Activated naive CD4-positive, alpha-beta T cell treated with anti-CD3 and anti-CD28 coated beads for 36 hours (primary cell): ENCODE results near the gene SESN1. TPM values are rescaled to one million over a fixed set of nuclear protein-coding genes. Genes with fewer than 3 reads are reported as not detected.
"Not testable (repeated sequence)": the region's sequence is repeated elsewhere in the genome, so short reads cannot be mapped to it uniquely, and the experiment has no call there.

Experiments used
- CTCF ChIA-PET: fragments of 350-600 bp; sonication (Branson Sonifier 250); formaldehyde crosslinking; loops from one replicate; lab custom pipeline; 2021; ENCODE audit warnings: antibody characterized with exemption; lab: Charles Lee
- DNase-seq: peaks from one replicate; pipeline ENCODE4 v3.0.0-alpha.2; 2020
- H3K27ac Mint-ChIP-seq: one replicate; pipeline ENCODE4 v1.8.0; 2021; ENCODE audit warnings: mild to moderate bottlenecking, mixed read lengths
- H3K27me3 Mint-ChIP-seq: one replicate; pipeline ENCODE4 v1.8.0; 2021; ENCODE audit warnings: low read depth, mixed read lengths
- H3K36me3 Mint-ChIP-seq: one replicate; pipeline ENCODE4 v1.8.0; 2021; ENCODE audit warnings: low read depth, mixed read lengths
- H3K4me1 Mint-ChIP-seq: one replicate; pipeline ENCODE4 v1.8.0; 2021; ENCODE audit warnings: low read depth, mixed read lengths
- H3K4me3 Mint-ChIP-seq: one replicate; pipeline ENCODE4 v1.8.0; 2021; ENCODE audit warnings: mild to moderate bottlenecking, moderate library complexity, mixed read lengths
- H3K9me3 Mint-ChIP-seq: one replicate; pipeline ENCODE4 v1.8.0; 2021; ENCODE audit warnings: mixed read lengths
- intact Hi-C: fragments of 100-400 bp; cut with micrococcal nuclease; formaldehyde crosslinking; loops from one replicate; pipeline ENCODE4 v1.15.1; 2023
- total RNA-seq, 2 experiments: library from RNA; stranded (reverse); gene quantifications; one replicate each; pipeline ENCODE4 v1.2.3, GENCODE V29; 2021

SESN1 gene
- total RNA-seq, 2 experiments from 2014 or later: 34.0 to 35.0 TPM

DNA sequence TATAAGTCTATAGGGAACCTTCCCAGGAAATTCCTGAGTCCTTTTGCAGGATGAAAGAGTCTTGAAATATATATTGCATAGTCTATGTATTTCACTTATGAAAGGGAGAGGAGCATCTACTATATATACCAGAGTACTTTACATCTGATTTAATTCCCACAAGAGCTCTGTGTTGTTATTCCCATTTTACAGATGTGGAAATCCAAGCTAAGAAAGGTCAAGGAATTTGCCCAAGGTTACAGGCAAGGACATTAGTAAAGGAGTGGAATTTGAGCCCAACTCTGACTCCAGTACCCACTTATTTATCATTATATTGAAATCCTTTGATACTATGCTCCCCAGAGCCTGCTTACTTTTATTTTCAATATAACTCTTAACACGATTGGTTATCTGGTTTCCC, 2.6 kb downstream of the SESN1 start:
- H3K4me1 Mint-ChIP-seq: peaks cover 38% of the 10 kb centered on the region
- intact Hi-C loops: loop anchor here (10.0 kb wide), 2 partner anchors 457 to 827 kb away; partner anchors contain the start of gene SNX3
- peak overlapping the region; percentile 54 for H3K4me3 Mint-ChIP-seq
- no peaks in the 10 kb centered on the region for H3K36me3 Mint-ChIP-seq
- DNase-seq: no peak
- no peaks in the 10 kb centered on the region for H3K9me3 Mint-ChIP-seq
- no peak overlapping the region for H3K27ac Mint-ChIP-seq
- H3K27me3 Mint-ChIP-seq: no peaks in the 10 kb centered on the region
- CTCF ChIA-PET: interaction anchor here (0.6 kb wide), 1 partner anchor 387 kb away, joined by 3 read pairs; no protein-coding TSS in a partner anchor

DNA sequence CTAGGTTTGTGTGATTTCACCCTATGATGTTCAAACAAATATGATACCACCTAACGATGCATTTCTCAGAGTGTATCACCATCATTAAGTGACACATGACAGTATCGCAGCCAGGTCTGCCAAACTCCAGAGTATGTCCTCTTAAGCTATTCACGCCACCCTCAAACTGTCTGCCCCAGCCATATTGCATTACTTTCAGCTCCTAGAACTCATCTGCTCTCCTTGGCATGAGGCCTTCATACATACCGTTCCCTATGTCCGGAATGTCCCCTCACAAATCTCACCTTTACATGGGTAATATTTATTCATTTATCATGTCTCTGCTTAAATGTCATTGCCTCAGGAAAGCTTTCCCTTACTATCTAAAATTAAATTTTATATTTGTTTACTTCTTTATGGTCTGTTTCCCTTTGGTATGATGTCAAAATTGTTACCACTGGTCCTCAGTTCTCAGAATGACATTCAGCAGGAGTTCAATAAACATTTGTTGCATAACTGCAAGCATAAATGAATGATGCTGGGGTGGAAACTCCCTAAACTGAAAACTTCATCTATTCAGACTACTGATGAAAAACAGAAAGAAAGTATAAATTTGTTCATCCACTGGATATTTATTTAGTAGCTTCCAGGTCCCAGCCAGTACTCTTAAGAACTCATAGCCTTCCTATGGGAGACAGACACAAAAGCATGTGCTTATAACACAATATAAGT, 3.2 kb downstream of the SESN1 start:
- Mint-ChIP-seq H3K27me3 (no peaks in the 10 kb centered on the region), H3K36me3 (no peaks in the 10 kb centered on the region), H3K27ac (no peak overlapping the region), H3K9me3 (no peaks in the 10 kb centered on the region), H3K4me1 (peaks cover 34% of the 10 kb centered on the region), H3K4me3 (peak overlapping the region; percentile 40)
- no peak for DNase-seq
- intact Hi-C loops: loop anchor here (10.0 kb wide), 2 partner anchors 457 to 827 kb away; partner anchors contain the start of gene SNX3
- CTCF ChIA-PET: interaction anchor here (0.6 kb wide), 1 partner anchor 386 kb away, joined by 3 read pairs; no protein-coding TSS in a partner anchor

DNA sequence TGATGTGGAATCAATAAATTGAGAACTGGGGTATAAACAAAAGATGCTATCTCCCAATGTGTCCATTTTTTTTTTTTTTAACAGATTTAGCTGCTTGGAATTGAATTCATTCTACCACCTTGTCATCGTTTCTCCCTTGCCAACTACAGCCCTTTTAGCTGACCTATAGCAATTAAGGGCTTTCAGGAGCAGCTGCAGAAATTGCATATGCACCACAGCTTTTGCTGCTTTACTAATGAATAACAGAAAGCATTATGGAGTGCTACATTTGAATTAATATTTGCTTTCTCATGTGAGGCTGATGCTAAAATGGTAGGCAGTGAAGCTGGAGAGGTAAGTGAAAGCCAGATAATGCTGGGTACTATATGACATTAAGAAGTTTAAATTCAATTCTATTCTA, 5.7 kb downstream of the SESN1 start:
- Mint-ChIP-seq H3K9me3 (no peaks in the 10 kb centered on the region), H3K4me3 (no peak overlapping the region)

DNA sequence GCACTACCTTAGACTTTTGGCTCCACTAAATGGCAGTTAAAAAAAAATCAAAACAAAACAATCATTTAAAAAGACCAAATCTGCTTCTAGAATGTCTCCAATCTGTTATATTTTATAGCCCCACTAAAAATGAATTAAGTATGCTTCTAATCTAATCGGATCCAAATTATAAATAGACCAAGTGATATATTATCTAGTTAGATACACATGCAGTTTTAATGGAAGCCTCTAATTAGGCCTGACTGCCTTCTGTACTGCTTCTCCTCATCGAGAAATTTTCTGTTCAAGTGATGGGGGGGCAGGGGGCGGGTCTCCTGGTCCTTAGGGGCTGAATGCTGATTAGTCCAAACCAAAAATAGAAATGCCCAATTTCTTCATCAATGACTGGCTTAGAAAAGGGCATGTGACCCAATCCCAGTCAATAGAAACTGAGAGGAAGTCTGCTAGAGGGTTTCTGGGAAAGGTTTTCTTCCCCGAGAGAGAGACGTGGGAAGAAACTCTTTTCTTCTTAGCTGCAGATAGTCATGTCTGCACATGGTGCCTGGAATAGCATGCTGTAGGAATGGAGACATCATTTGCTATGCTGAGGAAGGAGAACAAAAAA, 6.9 kb downstream of the SESN1 start:
- DNase-seq: no peak
- Mint-ChIP-seq H3K9me3 (no peaks in the 10 kb centered on the region), H3K4me3 (no peak overlapping the region), H3K4me1 (peaks cover 25% of the 10 kb centered on the region), H3K36me3 (no peaks in the 10 kb centered on the region), H3K27ac (no peak overlapping the region), H3K27me3 (no peaks in the 10 kb centered on the region)
- intact Hi-C loops: no loop called here
- CTCF ChIA-PET: interaction anchor here (0.8 kb wide), 1 partner anchor 14 kb away, joined by 4 read pairs; no protein-coding TSS in a partner anchor

More for the DNA sequence above, 5.7 kb downstream of the SESN1 start:
- Mint-ChIP-seq H3K36me3 (no peaks in the 10 kb centered on the region), H3K27ac (no peak overlapping the region), H3K4me1 (peaks cover 29% of the 10 kb centered on the region), H3K27me3 (no peaks in the 10 kb centered on the region)
- CTCF ChIA-PET: no interaction called here
- no peak for DNase-seq
- intact Hi-C loops: no loop called here

DNA sequence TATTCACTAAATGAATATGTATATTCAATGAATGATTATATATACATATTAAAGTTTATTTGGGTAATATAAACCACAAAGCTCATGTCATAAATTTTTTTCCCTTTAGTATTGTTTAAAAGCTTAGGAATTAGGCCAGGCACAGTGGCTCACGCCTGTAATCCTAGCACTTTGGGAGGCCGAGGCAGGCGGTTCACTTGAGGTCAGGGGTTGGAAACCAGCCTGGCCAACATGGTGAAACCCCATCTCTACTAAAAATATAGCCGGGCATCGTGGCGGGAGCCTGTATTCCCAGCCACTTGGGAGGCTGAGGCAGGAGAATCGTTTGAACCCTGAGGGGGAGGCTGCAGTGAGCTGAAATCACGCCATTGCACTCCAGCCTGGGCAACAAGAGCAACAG, 10.5 kb downstream of the SESN1 start:
- DNase-seq, CTCF ChIA-PET: not testable (repeated sequence)

DNA sequence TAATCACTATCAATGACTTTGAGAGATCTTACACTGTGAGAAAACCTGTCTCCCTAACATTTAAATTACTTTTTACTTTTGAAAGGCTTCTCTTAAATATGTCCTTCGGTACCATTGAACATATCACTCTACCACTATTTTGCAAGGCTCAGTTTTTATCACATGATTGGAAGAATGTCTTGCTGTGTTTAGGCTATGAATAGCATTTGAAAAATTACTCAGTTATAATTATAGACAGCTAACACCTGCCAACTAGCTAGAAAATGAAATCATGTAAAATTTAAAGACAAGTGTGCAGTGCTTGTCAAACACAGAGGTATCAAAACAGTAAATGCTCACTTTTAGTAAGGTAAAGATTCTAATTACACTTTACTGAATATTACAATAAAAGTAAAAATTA, 11.0 kb downstream of the SESN1 start:
- Mint-ChIP-seq H3K4me3 (no peak overlapping the region), H3K9me3 (no peaks in the 10 kb centered on the region), H3K27me3 (no peaks in the 10 kb centered on the region), H3K4me1 (peaks cover 3% of the 10 kb centered on the region), H3K27ac (no peak overlapping the region), H3K36me3 (peaks cover 1% of the 10 kb centered on the region)
- intact Hi-C loops: no loop called here
- CTCF ChIA-PET: no interaction called here
- no peak for DNase-seq

More for the DNA sequence above, 10.5 kb downstream of the SESN1 start:
- H3K36me3 Mint-ChIP-seq, H3K9me3 Mint-ChIP-seq, H3K4me1 Mint-ChIP-seq, H3K27me3 Mint-ChIP-seq, H3K4me3 Mint-ChIP-seq, intact Hi-C loops, H3K27ac Mint-ChIP-seq: not testable (repeated sequence)

DNA sequence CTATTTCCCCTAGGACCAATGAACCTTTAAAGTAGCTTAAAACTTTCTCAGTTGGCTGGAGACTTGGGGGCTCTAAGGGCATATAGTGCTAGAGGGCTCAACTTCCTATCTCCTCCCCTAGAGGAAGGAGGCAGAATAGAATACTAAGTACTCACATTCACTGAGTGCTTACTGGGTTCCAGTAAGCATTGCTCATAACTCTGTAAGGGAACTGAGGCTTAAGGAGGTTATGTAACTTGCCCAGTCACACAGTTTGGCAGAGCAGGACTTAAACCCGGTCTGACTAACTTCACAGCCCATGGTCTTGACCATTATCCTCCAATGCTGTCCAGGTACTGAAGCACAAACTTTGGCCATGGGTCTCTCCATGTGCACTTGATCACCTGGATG, 12.5 kb downstream of the SESN1 start:
- no peaks in the 10 kb centered on the region for H3K27me3 Mint-ChIP-seq
- CTCF ChIA-PET: interaction anchor here (1.7 kb wide), 1 partner anchor 9 kb away, joined by 7 read pairs; no protein-coding TSS in a partner anchor
- H3K4me1 Mint-ChIP-seq: peaks cover 3% of the 10 kb centered on the region
- intact Hi-C loops: no loop called here
- H3K4me3 Mint-ChIP-seq: no peak overlapping the region
- H3K9me3 Mint-ChIP-seq: no peaks in the 10 kb centered on the region
- H3K27ac Mint-ChIP-seq: no peak overlapping the region
- no peak for DNase-seq
- peaks cover 1% of the 10 kb centered on the region for H3K36me3 Mint-ChIP-seq

DNA sequence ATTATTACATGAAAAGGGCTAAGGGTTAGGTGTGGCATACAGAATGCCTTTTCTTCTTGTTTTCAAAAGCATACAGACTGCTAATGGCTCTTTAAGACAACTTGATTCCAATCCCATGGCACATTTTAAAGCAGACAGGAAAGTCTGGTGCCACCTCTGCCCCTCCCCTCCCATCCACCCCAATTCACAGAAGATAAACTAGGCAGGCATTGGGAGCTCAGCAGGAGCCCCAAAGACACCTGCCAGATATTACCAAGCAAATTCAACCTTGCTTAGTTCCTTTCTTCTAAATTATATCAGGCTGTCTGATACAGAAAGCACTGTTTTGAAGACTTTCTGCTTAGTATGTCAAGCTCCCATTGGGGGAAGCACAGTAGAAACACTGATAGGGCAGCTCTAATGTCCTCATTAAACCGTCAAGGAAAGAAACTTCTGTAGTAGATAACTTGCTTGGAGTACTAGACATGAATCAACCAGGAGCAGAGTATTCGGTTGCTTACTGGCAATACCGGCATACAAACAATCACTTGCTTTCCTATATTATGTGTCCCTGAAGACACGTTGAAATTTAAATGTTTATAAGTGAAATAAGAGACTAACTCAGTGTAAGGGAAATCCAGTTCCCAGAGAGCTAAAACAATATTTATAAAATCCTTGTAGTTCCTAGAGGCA, 13.0 kb downstream of the SESN1 start:
- CTCF ChIA-PET: interaction anchor here (1.7 kb wide), 1 partner anchor 9 kb away, joined by 7 read pairs; no protein-coding TSS in a partner anchor
- Mint-ChIP-seq H3K4me1 (peaks cover 3% of the 10 kb centered on the region), H3K36me3 (peaks cover 1% of the 10 kb centered on the region), H3K9me3 (no peaks in the 10 kb centered on the region), H3K4me3 (no peak overlapping the region), H3K27me3 (no peaks in the 10 kb centered on the region), H3K27ac (no peak overlapping the region)
- DNase-seq: no peak
- intact Hi-C loops: no loop called here

DNA sequence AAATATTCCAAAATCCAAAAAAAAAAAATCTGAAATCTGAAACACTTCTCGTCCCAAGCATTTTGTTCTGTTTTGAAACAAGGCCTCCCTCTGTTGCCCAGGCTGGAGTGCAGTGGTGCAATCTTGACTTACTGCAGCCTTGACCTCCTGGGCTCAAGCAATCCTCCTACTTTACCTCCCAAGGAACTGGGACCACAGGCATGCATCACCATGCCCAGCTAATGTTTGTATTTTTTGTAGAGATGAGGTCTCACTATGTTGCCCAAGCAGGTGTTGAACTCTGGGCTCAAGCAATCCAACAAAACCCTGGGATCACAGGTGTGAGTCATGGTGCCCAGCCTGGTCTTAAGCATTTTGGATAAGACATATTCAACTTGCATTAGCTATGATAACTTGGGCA, 13.6 kb downstream of the SESN1 start:
- H3K27me3 Mint-ChIP-seq: no peaks in the 10 kb centered on the region
- peaks cover 3% of the 10 kb centered on the region for H3K4me1 Mint-ChIP-seq
- DNase-seq: no peak
- no peak overlapping the region for H3K27ac Mint-ChIP-seq
- H3K9me3 Mint-ChIP-seq: no peaks in the 10 kb centered on the region
- peaks cover 1% of the 10 kb centered on the region for H3K36me3 Mint-ChIP-seq
- H3K4me3 Mint-ChIP-seq: no peak overlapping the region
- intact Hi-C loops: no loop called here
- CTCF ChIA-PET: interaction anchor here (1.7 kb wide), 1 partner anchor 8 kb away, joined by 7 read pairs; no protein-coding TSS in a partner anchor

DNA sequence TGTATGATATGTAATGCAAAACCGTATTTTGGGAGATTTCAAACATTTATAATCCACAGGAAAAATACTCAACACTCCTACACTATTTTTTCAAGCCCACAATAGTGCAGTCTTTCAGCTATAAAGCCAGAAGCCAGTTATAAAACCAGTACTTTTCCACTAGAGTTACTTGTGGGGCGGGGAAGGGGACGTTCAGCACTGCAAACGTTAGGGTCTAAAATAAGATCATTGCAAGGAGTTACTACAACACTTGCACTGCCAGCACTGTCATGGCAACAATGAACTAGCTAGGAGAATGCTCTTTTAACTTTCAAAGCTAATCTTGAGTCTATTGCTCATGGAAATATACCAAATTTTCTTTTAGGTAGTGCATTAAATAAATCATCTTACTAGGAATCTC, 14.7 kb downstream of the SESN1 start:
- intact Hi-C loops: no loop called here
- H3K27ac Mint-ChIP-seq: no peak overlapping the region
- CTCF ChIA-PET: no interaction called here
- peaks cover 1% of the 10 kb centered on the region for H3K36me3 Mint-ChIP-seq
- peaks cover 3% of the 10 kb centered on the region for H3K4me1 Mint-ChIP-seq
- H3K9me3 Mint-ChIP-seq: no peaks in the 10 kb centered on the region
- H3K27me3 Mint-ChIP-seq: no peaks in the 10 kb centered on the region
- DNase-seq: no peak
- no peak overlapping the region for H3K4me3 Mint-ChIP-seq

DNA sequence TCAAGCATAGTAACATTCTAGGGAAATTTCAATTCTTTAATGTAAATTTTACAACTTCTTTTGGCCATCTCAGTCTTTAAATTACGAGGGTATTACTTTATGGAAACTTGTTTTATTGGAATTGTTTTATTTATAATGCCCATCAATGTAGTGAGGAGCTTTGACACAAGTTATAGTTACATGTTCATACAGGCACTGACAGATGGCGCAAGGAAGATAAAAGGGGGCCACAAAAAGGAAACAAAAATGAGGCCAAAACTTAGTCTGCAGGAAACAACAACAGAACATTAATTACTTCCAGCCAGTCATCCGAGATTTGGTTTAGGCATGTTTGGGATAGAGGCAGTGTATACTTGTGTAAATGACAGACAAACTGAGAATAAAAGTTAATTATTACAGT, 18.3 kb downstream of the SESN1 start:
- Mint-ChIP-seq H3K27me3 (no peaks in the 10 kb centered on the region), H3K4me3 (no peak overlapping the region), H3K27ac (no peak overlapping the region), H3K4me1 (peaks cover 11% of the 10 kb centered on the region), H3K36me3 (no peaks in the 10 kb centered on the region), H3K9me3 (no peaks in the 10 kb centered on the region)
- DNase-seq: no peak
- CTCF ChIA-PET: interaction anchor here (0.9 to 1.0 kb wide), 2 partner anchors 132 to 535 kb away, joined by 3 read pairs; no protein-coding TSS in a partner anchor
- intact Hi-C loops: no loop called here

DNA sequence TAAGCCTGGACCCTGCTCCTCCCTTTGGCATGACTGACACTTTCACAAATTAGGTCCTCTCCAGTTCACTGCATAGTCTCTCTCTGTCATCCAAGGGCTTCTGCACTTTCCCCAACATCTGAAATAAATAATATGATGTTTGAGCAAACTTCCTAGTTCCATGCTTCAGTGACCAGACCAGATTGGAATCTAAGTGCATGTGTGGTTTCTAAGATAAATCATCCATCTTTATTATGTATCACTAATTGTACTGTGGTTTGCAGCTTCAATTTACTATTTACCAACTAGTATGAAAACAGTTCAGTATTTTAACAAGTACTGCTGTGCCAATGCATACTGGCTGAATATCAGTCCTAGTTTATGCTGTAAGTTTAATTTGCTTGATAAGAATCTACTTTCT, 18.7 kb downstream of the SESN1 start:
- Mint-ChIP-seq H3K27ac (no peak overlapping the region), H3K4me1 (peaks cover 16% of the 10 kb centered on the region), H3K4me3 (no peak overlapping the region), H3K9me3 (no peaks in the 10 kb centered on the region), H3K27me3 (no peaks in the 10 kb centered on the region), H3K36me3 (no peaks in the 10 kb centered on the region)
- CTCF ChIA-PET: interaction anchor here (0.9 to 1.8 kb wide), 4 partner anchors 132 to 534 kb away, joined by 3 to 6 read pairs (median 4); no protein-coding TSS in a partner anchor
- intact Hi-C loops: no loop called here
- DNase-seq: no peak
